ENCODE data around the gene SKAP2. TPM values are rescaled to one million over a fixed set of nuclear protein-coding genes. Genes with fewer than 3 reads are reported as not detected.
A peak's percentile ranks its signal among the peaks of the same experiment; 100 is the strongest.

SKAP2 gene
- total RNA-seq, 1 donor from 2014 or later = 4.8 TPM

GRCh38 chr7:26704786-26705185 is 159.6 kb downstream of the SKAP2 start:
- H3K9me3 Mint-ChIP-seq (ENCODE audit: low read depth) = no peaks in the 10 kb centered on the region
- H3K36me3 Mint-ChIP-seq (ENCODE audit: low read depth) = no peaks in the 10 kb centered on the region
- H3K27me3 Mint-ChIP-seq (ENCODE audit: low read depth) = peaks cover 5% of the 10 kb centered on the region
- H3K4me1 Mint-ChIP-seq (ENCODE audit: low read depth) = peaks cover 21% of the 10 kb centered on the region
- peak overlapping the region; percentile 60 for H3K27ac Mint-ChIP-seq (ENCODE audit: unreplicated experiment)
- TF ChIP-seq CTCF (IDR thresholded peaks at IDR 0.05) = no peak
- DNase-seq (ENCODE audit: low spot score) = no peak
- H3K4me3 Mint-ChIP-seq (ENCODE audit: unreplicated experiment) = no peak overlapping the region

- no peaks in the 10 kb centered on the region for H3K9me3 Mint-ChIP-seq (ENCODE audit: low read depth)
- H3K4me1 Mint-ChIP-seq (ENCODE audit: low read depth) = peaks cover 21% of the 10 kb centered on the region
- no peak for DNase-seq (ENCODE audit: low spot score)
- H3K4me3 Mint-ChIP-seq (ENCODE audit: unreplicated experiment) = no peak overlapping the region
- TF ChIP-seq CTCF (IDR thresholded peaks at IDR 0.05) = no peak
- H3K27ac Mint-ChIP-seq (ENCODE audit: unreplicated experiment) = no peak overlapping the region
- peaks cover 3% of the 10 kb centered on the region for H3K27me3 Mint-ChIP-seq (ENCODE audit: low read depth)
- H3K36me3 Mint-ChIP-seq (ENCODE audit: low read depth) = no peaks in the 10 kb centered on the region
Measured at GRCh38 chr7:26704036-26704435, 160.4 kb downstream of the SKAP2 start.

GRCh38 chr7:26700893-26701292 is 163.5 kb downstream of the SKAP2 start:
- Mint-ChIP-seq H3K36me3 (ENCODE audit: low read depth) (no peaks in the 10 kb centered on the region), H3K4me1 (ENCODE audit: low read depth) (peaks cover 21% of the 10 kb centered on the region), H3K27me3 (ENCODE audit: low read depth) (peaks cover 12% of the 10 kb centered on the region), H3K4me3 (ENCODE audit: unreplicated experiment) (no peak overlapping the region), H3K27ac (ENCODE audit: unreplicated experiment) (no peak overlapping the region), H3K9me3 (ENCODE audit: low read depth) (no peaks in the 10 kb centered on the region)
- TF ChIP-seq CTCF (IDR thresholded peaks at IDR 0.05) = no peak
- no peak for DNase-seq (ENCODE audit: low spot score)

GRCh38 chr7:26700386-26700785 is 164.0 kb downstream of the SKAP2 start:
- H3K4me1 Mint-ChIP-seq (ENCODE audit: low read depth) = peaks cover 16% of the 10 kb centered on the region
- H3K9me3 Mint-ChIP-seq (ENCODE audit: low read depth) = no peaks in the 10 kb centered on the region
- H3K27me3 Mint-ChIP-seq (ENCODE audit: low read depth) = peaks cover 16% of the 10 kb centered on the region
- H3K27ac Mint-ChIP-seq (ENCODE audit: unreplicated experiment) = no peak overlapping the region
- DNase-seq (ENCODE audit: low spot score) = no peak
- no peak overlapping the region for H3K4me3 Mint-ChIP-seq (ENCODE audit: unreplicated experiment)
- no peak for TF ChIP-seq CTCF (IDR thresholded peaks at IDR 0.05)
- peaks cover 2% of the 10 kb centered on the region for H3K36me3 Mint-ChIP-seq (ENCODE audit: low read depth)

- Mint-ChIP-seq H3K9me3 (ENCODE audit: low read depth) (no peaks in the 10 kb centered on the region), H3K27ac (ENCODE audit: unreplicated experiment) (no peak overlapping the region)
Measured at GRCh38 chr7:26699766-26700165, 164.6 kb downstream of the SKAP2 start.

More at GRCh38 chr7:26699766-26700165, 164.6 kb downstream of the SKAP2 start:
- no peak overlapping the region for H3K4me3 Mint-ChIP-seq (ENCODE audit: unreplicated experiment)
- H3K4me1 Mint-ChIP-seq (ENCODE audit: low read depth) = peaks cover 10% of the 10 kb centered on the region
- H3K36me3 Mint-ChIP-seq (ENCODE audit: low read depth) = peaks cover 2% of the 10 kb centered on the region
- DNase-seq (ENCODE audit: low spot score) = no peak
- no peak for TF ChIP-seq CTCF (IDR thresholded peaks at IDR 0.05)
- peaks cover 19% of the 10 kb centered on the region for H3K27me3 Mint-ChIP-seq (ENCODE audit: low read depth)

All from chondrocyte (in vitro differentiated cells).